H1 (cell line): ENCODE measurements around the gene NOL4L. TPM values are rescaled to one million over a fixed set of nuclear protein-coding genes. Genes with fewer than 3 reads are reported as not detected.

Source experiments
- CTCF ChIA-PET: fragments of 300-600 bp; sonication (Branson Sonifier 250); formaldehyde crosslinking; loops from one replicate; lab custom pipeline; 2021; ENCODE audit not compliant: partially characterized antibody; lab: Charles Lee
- POLR2A ChIA-PET: fragments of 300-600 bp; sonication (Branson Sonifier 250); formaldehyde crosslinking; loops from one replicate; lab custom pipeline; 2021; ENCODE audit warnings: inconsistent platforms; ENCODE audit not compliant: partially characterized antibody; lab: Charles Lee
- DNase-seq, 2 experiments: peaks; one replicate each; pipeline versions ENCODE4 v3.0.0 to v3.0.0-alpha.2; 2010 to 2022; ENCODE audit warnings: low spot score in 2 of 2, low read depth in 1 of 2, mixed read lengths in 1 of 2
- FAIRE-seq: peaks from 2 replicates; lab custom pipeline; 2011; peaks lifted over from hg19 to GRCh38; lab: Jason Lieb, UNC
- H2AFZ ChIP-seq: 2 replicates; pipeline ENCODE4 v1.8.1; 2012; ENCODE audit warnings: low read length, inconsistent platforms
- H2AK5ac ChIP-seq: 2 replicates; pipeline ENCODE4 v1.6.1; 2013; ENCODE audit warnings: low read depth, low read length
- H2BK120ac ChIP-seq: replicated peaks from 2 replicates; pipeline ENCODE3; 2013; ENCODE audit warnings: low read depth, low read length, inconsistent platforms
- H2BK12ac ChIP-seq: 2 replicates; pipeline ENCODE4 v1.6.1; 2013; ENCODE audit warnings: low read depth, low read length
- H2BK15ac ChIP-seq: 2 replicates; pipeline ENCODE4 v1.6.1; 2013; ENCODE audit warnings: low read length
- H2BK20ac ChIP-seq: 2 replicates; pipeline ENCODE4 v1.6.1; 2013; ENCODE audit warnings: low read length
- H2BK5ac ChIP-seq: 2 replicates; pipeline ENCODE4 v1.6.1; 2013; ENCODE audit warnings: low read depth, low read length
- H3K14ac ChIP-seq: 2 replicates; pipeline ENCODE4 v1.6.1; 2013; ENCODE audit warnings: inconsistent platforms; ENCODE audit not compliant: insufficient read length
- H3K18ac ChIP-seq: 2 replicates; pipeline ENCODE4 v1.6.1; 2013; ENCODE audit warnings: low read length; ENCODE audit errors: extremely low read depth
- H3K23ac ChIP-seq: 2 replicates; pipeline ENCODE4 v1.6.1; 2013; ENCODE audit warnings: inconsistent platforms; ENCODE audit not compliant: insufficient read length
- H3K23me2 ChIP-seq: 2 replicates; pipeline ENCODE4 v1.6.1; 2013; ENCODE audit warnings: low read depth, low read length
- H3K27ac ChIP-seq: 2 replicates; pipeline ENCODE4 v1.6.1; 2011; ENCODE audit warnings: low read depth, low read length, inconsistent platforms
- H3K27me3 ChIP-seq, 4 experiments: replicated peaks in 1 of 4; 1 replicate in 1 of 4; 2 replicates in 3 of 4; pipeline versions ENCODE4 v1.6.1 to v1.8.1; 2011 to 2013; ENCODE audit warnings: low read length in 3 of 4, mild to moderate bottlenecking in 3 of 4, inconsistent platforms in 2 of 4, mixed read lengths in 2 of 4, moderate library complexity in 1 of 4; ENCODE audit not compliant: control insufficient read depth in 3 of 4, insufficient read depth in 3 of 4; ENCODE audit errors: extremely low read depth in 1 of 4
- H3K36me3 ChIP-seq, 4 experiments: 2 replicates each; pipeline versions ENCODE4 v1.6.1 to v1.8.1; 2011 to 2013; ENCODE audit warnings: mild to moderate bottlenecking in 4 of 4, low read length in 3 of 4, moderate library complexity in 2 of 4, control low read depth in 1 of 4, inconsistent platforms in 1 of 4; ENCODE audit not compliant: insufficient read depth in 4 of 4, control insufficient read depth in 2 of 4
- H3K4ac ChIP-seq: replicated peaks from 2 replicates; pipeline ENCODE3; 2013; ENCODE audit warnings: low read length, low read depth, mixed read lengths, inconsistent platforms; ENCODE audit not compliant: insufficient read length
- H3K4me1 ChIP-seq, 4 experiments: replicated peaks in 1 of 4; 1 replicate in 1 of 4; 2 replicates in 3 of 4; pipeline versions ENCODE4 v1.6.1 to v1.8.1; 2011 to 2013; ENCODE audit warnings: low read length in 3 of 4, inconsistent platforms in 2 of 4, mixed read lengths in 1 of 4; ENCODE audit not compliant: insufficient read depth in 4 of 4, control insufficient read depth in 3 of 4
- H3K4me2 ChIP-seq, 2 experiments: 2 replicates each; pipeline versions ENCODE4 v1.6.1 to v1.8.1; 2011 to 2013; ENCODE audit warnings: low read depth in 2 of 2, low read length in 2 of 2, control low read depth in 1 of 2, inconsistent platforms in 1 of 2, mild to moderate bottlenecking in 1 of 2; ENCODE audit not compliant: insufficient read depth in 1 of 2
- H3K4me3 ChIP-seq, 4 experiments: fragments of 200-600, 300-600 bp in 1 of 4; sonication (generic), shearing (Covaris generic), sonication (Bioruptor Twin) in 1 of 4; 2 replicates each; pipeline versions ENCODE4 v1.5.1 to v1.8.1; 2011 to 2016; ENCODE audit warnings: low read length in 4 of 4, low read depth in 3 of 4, control low read depth in 2 of 4, inconsistent platforms in 2 of 4, mild to moderate bottlenecking in 2 of 4, mixed read lengths in 1 of 4, moderate library complexity in 1 of 4; ENCODE audit not compliant: insufficient read depth in 2 of 4; ENCODE audit errors: extremely low read depth in 1 of 4
- H3K56ac ChIP-seq: replicated peaks from 2 replicates; pipeline ENCODE3; 2013; ENCODE audit warnings: low read depth, mild to moderate bottlenecking, mixed read lengths, low read length, inconsistent platforms; ENCODE audit not compliant: insufficient read length
- H3K79me1 ChIP-seq: 2 replicates; pipeline ENCODE4 v1.6.1; 2013; ENCODE audit warnings: low read depth, low read length, control low read depth
- H3K79me2 ChIP-seq, 2 experiments: 2 replicates each; pipeline versions ENCODE4 v1.6.1 to v1.8.1; 2012 to 2013; ENCODE audit warnings: low read length in 2 of 2, mild to moderate bottlenecking in 2 of 2, inconsistent platforms in 1 of 2; ENCODE audit not compliant: insufficient read depth in 2 of 2, control insufficient read depth in 1 of 2
- H3K9ac ChIP-seq, 4 experiments: replicated peaks in 1 of 4; 1 replicate in 1 of 4; 2 replicates in 3 of 4; pipeline versions ENCODE4 v1.6.1 to v1.8.1; 2011 to 2013; ENCODE audit warnings: low read depth in 3 of 4, low read length in 3 of 4, control low read depth in 2 of 4, mild to moderate bottlenecking in 2 of 4, moderate library complexity in 2 of 4, inconsistent platforms in 1 of 4; ENCODE audit errors: extremely low read depth in 1 of 4
- H3K9me3 ChIP-seq, 2 experiments: 2 replicates each; pipeline versions ENCODE4 v1.6.1 to v1.8.1; 2012 to 2013; ENCODE audit warnings: mild to moderate bottlenecking in 2 of 2, moderate library complexity in 2 of 2, control low read depth in 1 of 2, inconsistent platforms in 1 of 2, low read depth in 1 of 2, low read length in 1 of 2, mixed read lengths in 1 of 2; ENCODE audit not compliant: insufficient read depth in 2 of 2
- H4K20me1 ChIP-seq, 2 experiments: replicated peaks in 1 of 2; 2 replicates each; pipeline versions ENCODE3 to v1.8.1; 2011 to 2013; ENCODE audit warnings: inconsistent platforms in 2 of 2, low read length in 2 of 2, mild to moderate bottlenecking in 1 of 2; ENCODE audit not compliant: insufficient read depth in 2 of 2, control insufficient read depth in 1 of 2
- H4K5ac ChIP-seq: 2 replicates; pipeline ENCODE4 v1.6.1; 2013; ENCODE audit warnings: low read length, low read depth, mixed read lengths, inconsistent platforms; ENCODE audit not compliant: insufficient read length
- H4K8ac ChIP-seq: 2 replicates; pipeline ENCODE4 v1.8.0; 2013; ENCODE audit warnings: mild to moderate bottlenecking, moderate library complexity, low read length, inconsistent platforms; ENCODE audit not compliant: insufficient read depth; ENCODE audit errors: extremely low read depth
- H4K91ac ChIP-seq: replicated peaks from 2 replicates; pipeline ENCODE3; 2013; ENCODE audit warnings: low read length, mixed read lengths, inconsistent platforms; ENCODE audit not compliant: insufficient read length
- CEBPB ChIP-seq: IDR thresholded peaks from 2 replicates; pipeline ENCODE4 v1.6.1; 2012; ENCODE audit warnings: low read depth, low read length
- EGR1 ChIP-seq: IDR thresholded peaks from 2 replicates; pipeline ENCODE4 v1.6.1; 2011; ENCODE audit warnings: low read depth, low read length, borderline replicate concordance
- GTF2F1 ChIP-seq: IDR thresholded peaks from 2 replicates; pipeline ENCODE4 v1.6.1; 2012; ENCODE audit warnings: low read depth, low read length, improper control_type of control experiment, borderline replicate concordance
- MAFK ChIP-seq: IDR thresholded peaks from 2 replicates; pipeline ENCODE4 v1.6.1; 2012; ENCODE audit warnings: low read depth, mild to moderate bottlenecking, improper control_type of control experiment, low read length
- RAD21 ChIP-seq, 2 experiments: IDR thresholded peaks in 1 of 2; conservative IDR thresholded peaks in 1 of 2; 2 replicates each; pipeline ENCODE4 v1.6.1; 2011; ENCODE audit warnings: low read depth in 2 of 2, low read length in 2 of 2, improper control_type of control experiment in 1 of 2, inconsistent platforms in 1 of 2, mild to moderate bottlenecking in 1 of 2, moderate library complexity in 1 of 2
- RBBP5 ChIP-seq: IDR thresholded peaks from 2 replicates; pipeline ENCODE4 v1.7.1; 2012; ENCODE audit warnings: low read depth, mild to moderate bottlenecking, inconsistent platforms, low read length, moderate library complexity, borderline replicate concordance
- SIRT6 ChIP-seq: IDR thresholded peaks from one replicate; pipeline ENCODE4 v1.7.1; 2012; ENCODE audit warnings: low read length, inconsistent platforms
- SP1 ChIP-seq: IDR thresholded peaks from 2 replicates; pipeline ENCODE4 v1.6.1; 2011; ENCODE audit warnings: low read depth, low read length
- SRF ChIP-seq: IDR thresholded peaks from 2 replicates; pipeline ENCODE4 v1.6.1; 2011; ENCODE audit warnings: mild to moderate bottlenecking, low read depth, low read length, moderate library complexity
- TAF1 ChIP-seq: IDR thresholded peaks from 2 replicates; pipeline ENCODE4 v1.6.1; 2011; ENCODE audit warnings: mild to moderate bottlenecking, low read depth, low read length
- ZNF274 ChIP-seq: IDR thresholded peaks from 2 replicates; pipeline ENCODE4 v1.7.0; 2012; ENCODE audit warnings: low read length, borderline replicate concordance; ENCODE audit errors: extremely low read depth
- WGBS, 2 experiments: shearing (Covaris generic) in 1 of 2; methylation state at CpG; one replicate each; pipeline versions ENCODE4 v1.1.6 to v1.1.7; 2013 to 2015; ENCODE audit warnings: low lambda C conversion rate in 2 of 2, mixed read lengths in 2 of 2, inconsistent platforms in 1 of 2, low coverage in 1 of 2, missing lambda C conversion rate in 1 of 2; ENCODE audit not compliant: insufficient replicate concordance in 2 of 2, insufficient coverage in 1 of 2, insufficient read length in 1 of 2; ENCODE audit errors: extremely low coverage in 1 of 2, missing lambda C conversion rate in 1 of 2; 5-methylcytosine and 5-hydroxymethylcytosine counted together
- polyA plus RNA-seq, 7 experiments: library from polyadenylated mRNA; depleted of rRNA in 3 of 7; stranded (reverse) in 5 of 7; unstranded in 2 of 7; fragments of >200 nt in 5 of 7; fragments of 200-250 nt in 2 of 7; gene quantifications; 1 replicate in 5 of 7; 2 replicates in 1 of 7; 4 replicates in 1 of 7; pipeline versions ENCODE4 v1.2.1 to v1.2.3, GENCODE V29; 2011 to 2013; ENCODE audit warnings: missing spikeins in 2 of 7, mixed read lengths in 2 of 7
- total RNA-seq: library from RNA; stranded (reverse); fragmentation: NEBNext Ultra II Directional; extraction: Animal tissue kit (Norgen Biotek cat#: 25700); gene quantifications from 2 replicates; pipeline ENCODE4 v1.2.1, GENCODE V29; 2021
- TF ChIP-seq, protein P1 (sequence below), 3 experiments: IDR thresholded peaks; 1 replicate in 2 of 3; 2 replicates in 1 of 3; pipeline versions ENCODE4 v1.5.1 to v1.6.1; 2011; ENCODE audit warnings: low read length in 3 of 3, mild to moderate bottlenecking in 3 of 3, inconsistent platforms in 2 of 3, low read depth in 1 of 3, moderate library complexity in 1 of 3; ENCODE audit not compliant: insufficient read depth in 1 of 3; ENCODE audit errors: control extremely low read depth in 1 of 3

Gene NOL4L
- total and polyA plus RNA-seq, 2 of the 8 experiments (the other 6 are each of a cell fraction or from before 2014, with no cell fraction given) = 15.3 to 23.7 TPM

DNA sequence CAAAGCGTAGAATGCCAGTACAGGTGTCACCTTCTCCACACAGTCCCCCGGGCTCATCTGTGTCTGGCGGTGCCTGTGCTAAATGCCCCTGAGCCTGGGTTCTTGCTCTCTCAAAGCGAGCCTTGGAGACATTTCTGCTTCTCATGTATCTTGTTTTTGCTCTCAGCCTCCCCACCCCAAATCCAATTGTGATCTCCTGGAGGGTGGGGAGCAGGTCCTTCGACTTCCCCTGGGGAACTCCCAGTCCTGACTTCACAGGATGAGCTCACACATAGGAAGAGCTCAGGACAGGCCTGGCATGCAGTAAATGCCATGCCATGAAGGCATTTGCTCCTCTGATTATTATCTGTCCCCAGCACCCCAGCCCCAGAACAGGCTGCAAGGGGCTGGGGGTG lies 58.1 kb downstream of the NOL4L start:
- CTCF ChIA-PET = interaction anchor here (0.8 to 10.4 kb wide), 14 partner anchors 11 to 137 kb away, joined by 3 to 85 read pairs (median 4); no protein-coding TSS in a partner anchor
- H3K4me3 ChIP-seq = no peak overlapping the region
- H3K4me2 ChIP-seq = 0 out of 4 replicates have a peak overlapping the region, but pooled peaks of 1 of the 2 experiments have one; percentile 13
- TF ChIP-seq, protein P1, sequence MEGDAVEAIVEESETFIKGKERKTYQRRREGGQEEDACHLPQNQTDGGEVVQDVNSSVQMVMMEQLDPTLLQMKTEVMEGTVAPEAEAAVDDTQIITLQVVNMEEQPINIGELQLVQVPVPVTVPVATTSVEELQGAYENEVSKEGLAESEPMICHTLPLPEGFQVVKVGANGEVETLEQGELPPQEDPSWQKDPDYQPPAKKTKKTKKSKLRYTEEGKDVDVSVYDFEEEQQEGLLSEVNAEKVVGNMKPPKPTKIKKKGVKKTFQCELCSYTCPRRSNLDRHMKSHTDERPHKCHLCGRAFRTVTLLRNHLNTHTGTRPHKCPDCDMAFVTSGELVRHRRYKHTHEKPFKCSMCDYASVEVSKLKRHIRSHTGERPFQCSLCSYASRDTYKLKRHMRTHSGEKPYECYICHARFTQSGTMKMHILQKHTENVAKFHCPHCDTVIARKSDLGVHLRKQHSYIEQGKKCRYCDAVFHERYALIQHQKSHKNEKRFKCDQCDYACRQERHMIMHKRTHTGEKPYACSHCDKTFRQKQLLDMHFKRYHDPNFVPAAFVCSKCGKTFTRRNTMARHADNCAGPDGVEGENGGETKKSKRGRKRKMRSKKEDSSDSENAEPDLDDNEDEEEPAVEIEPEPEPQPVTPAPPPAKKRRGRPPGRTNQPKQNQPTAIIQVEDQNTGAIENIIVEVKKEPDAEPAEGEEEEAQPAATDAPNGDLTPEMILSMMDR (IDR thresholded peaks at IDR 0.05; ENCODE audit: control extremely low read depth in 1 of 3, insufficient read depth in 1 of 3, low read depth in 1 of 3, low read length in 3 of 3) = no peak
- TF ChIP-seq SP1 (no peak), TAF1 (no peak), RBBP5 (no peak), EGR1 (no peak), RAD21 (IDR thresholded peaks at IDR 0.05 in 1 of 2, conservative IDR thresholded peaks at IDR 0.05 in 1 of 2; ENCODE audit: low read depth in 2 of 2, low read length in 2 of 2) (no peak), CEBPB (no peak), ZNF274 (no peak), SRF (no peak), SIRT6 (no peak), MAFK (no peak), GTF2F1 (no peak)

More for the DNA sequence above, 58.1 kb downstream of the NOL4L start:
- Histone ChIP-seq H2BK5ac (no peak overlapping the region), H3K4me1 (peaks cover 0 to 13% (median 9%) of the 10 kb centered on the region in 4 experiments; a peak in 5 of 7 replicates), H3K18ac (peak overlapping the region; percentile 19; the same call in 1 of the 2 replicates), H4K20me1 (no peaks in the 10 kb centered on the region), H2BK15ac (no peak overlapping the region), H2BK20ac (no peak overlapping the region), H3K9ac (no peak overlapping the region), H3K79me2 (no peaks in the 10 kb centered on the region), H2BK120ac (no peak overlapping the region), H4K91ac (no peak overlapping the region), H4K5ac (no peak overlapping the region), H3K56ac (no peak overlapping the region), H3K23me2 (no peaks in the 10 kb centered on the region), H3K27me3 (peaks cover 0 to 10% (median 4%) of the 10 kb centered on the region in 4 experiments; a peak in 4 of 7 replicates), H3K9me3 (no peaks in the 10 kb centered on the region), H3K36me3 (no peaks in the 10 kb centered on the region; a peak in 1 of 8 replicates), H3K79me1 (no peaks in the 10 kb centered on the region), H3K23ac (no peak overlapping the region), H3K4ac (no peak overlapping the region), H3K14ac (no peak overlapping the region), H2BK12ac (no peak overlapping the region), H3K27ac (no peak overlapping the region), H2AFZ (no peak overlapping the region), H4K8ac (no peak overlapping the region), H2AK5ac (no peak overlapping the region)
- 83% methylated on average over 5 of the region's 5 CpGs; no CpG with 5 or more reads in 1 of the 2 experiments for WGBS, 2 experiments
- POLR2A ChIA-PET = interaction anchor here (1.3 to 2.1 kb wide), 2 partner anchors 9 to 29 kb away, joined by 3 to 7 read pairs; no protein-coding TSS in a partner anchor
- no peak for DNase-seq
- no peak for FAIRE-seq
